SU-DHL-6 (cell line): Measurements from ENCODE around the gene CASP3.

ENCODE experiments used
- H2AFZ ChIP-seq: fragments of 200-600 bp; sonication (generic); 2 replicates; pipeline ENCODE4 v1.6.1; 2014; ENCODE audit warnings: low read depth, mild to moderate bottlenecking, moderate library complexity, mixed read lengths, antibody characterized with exemption, low read length; ENCODE audit not compliant: severe bottlenecking
- H3F3A ChIP-seq: fragments of 200-600 bp; shearing (Covaris generic); 2 replicates; pipeline ENCODE4 v1.6.0; 2016; ENCODE audit warnings: antibody characterized with exemption, mild to moderate bottlenecking; ENCODE audit not compliant: insufficient read depth
- H3K27ac ChIP-seq: fragments of 200-600 bp; sonication (generic); 2 replicates; pipeline ENCODE4 v1.5.1; 2016; ENCODE audit warnings: low read depth, mild to moderate bottlenecking, low read length, moderate library complexity, mixed read lengths
- H3K27me3 ChIP-seq: fragments of 200-600 bp; sonication (generic), shearing (Covaris generic); 2 replicates; pipeline ENCODE4 v1.6.0; 2014; ENCODE audit warnings: mild to moderate bottlenecking, low read length
- H3K36me3 ChIP-seq: fragments of 200-600 bp; sonication (generic); 2 replicates; pipeline ENCODE4 v1.6.1; 2014; ENCODE audit warnings: mild to moderate bottlenecking, low read length, mixed read lengths
- H3K4me2 ChIP-seq: fragments of 300-600, 200-600 bp; shearing (Covaris generic), sonication (generic); 2 replicates; pipeline ENCODE4 v1.6.0; 2014; ENCODE audit warnings: low read length, low read depth, mild to moderate bottlenecking; ENCODE audit not compliant: poor library complexity, severe bottlenecking
- H3K4me3 ChIP-seq: fragments of 200-600 bp; sonication (generic); 2 replicates; pipeline ENCODE4 v1.5.1; 2014; ENCODE audit warnings: antibody characterized with exemption, low read length, mild to moderate bottlenecking, mixed read lengths; ENCODE audit not compliant: insufficient read depth, poor library complexity, severe bottlenecking
- H3K79me2 ChIP-seq: fragments of 200-600 bp; sonication (generic); 2 replicates; pipeline ENCODE4 v1.6.1; 2014; ENCODE audit warnings: mild to moderate bottlenecking, low read length, moderate library complexity; ENCODE audit not compliant: insufficient read depth
- H3K9ac ChIP-seq: fragments of 200-600 bp; sonication (generic); 2 replicates; pipeline ENCODE4 v1.7.0; 2014; ENCODE audit warnings: mild to moderate bottlenecking, low read length
- H3K9me2 ChIP-seq: fragments of 200-600 bp; sonication (generic); replicated peaks from 2 replicates; pipeline ENCODE4 v1.6.1; 2014; ENCODE audit warnings: low read length; ENCODE audit not compliant: insufficient read depth
- H3K9me3 ChIP-seq: fragments of 200-600 bp; sonication (generic); 2 replicates; pipeline ENCODE4 v1.6.1; 2014; ENCODE audit warnings: low read length, mixed read lengths; ENCODE audit not compliant: insufficient read depth
- H4K20me1 ChIP-seq: fragments of 200-600 bp; sonication (generic); 2 replicates; pipeline ENCODE4 v1.6.1; 2014; ENCODE audit warnings: low read depth, mild to moderate bottlenecking, antibody characterized with exemption, low read length, moderate library complexity, mixed read lengths
- CTCF ChIP-seq: fragments of 200-600 bp; sonication (generic); IDR thresholded peaks from one replicate; pipeline ENCODE4 v1.5.1; 2017; ENCODE audit warnings: antibody characterized with exemption, mild to moderate bottlenecking, low read length, moderate library complexity; ENCODE audit not compliant: insufficient read depth, poor library complexity, severe bottlenecking
- EZH2phosphoT487 ChIP-seq: fragments of 200-600 bp; sonication (generic), shearing (Covaris generic); conservative IDR thresholded peaks from 2 replicates; pipeline ENCODE4 v1.6.1; 2018; ENCODE audit warnings: mild to moderate bottlenecking, antibody characterized with exemption, low read length, moderate library complexity, mixed read lengths

CASP3 gene

DNA sequence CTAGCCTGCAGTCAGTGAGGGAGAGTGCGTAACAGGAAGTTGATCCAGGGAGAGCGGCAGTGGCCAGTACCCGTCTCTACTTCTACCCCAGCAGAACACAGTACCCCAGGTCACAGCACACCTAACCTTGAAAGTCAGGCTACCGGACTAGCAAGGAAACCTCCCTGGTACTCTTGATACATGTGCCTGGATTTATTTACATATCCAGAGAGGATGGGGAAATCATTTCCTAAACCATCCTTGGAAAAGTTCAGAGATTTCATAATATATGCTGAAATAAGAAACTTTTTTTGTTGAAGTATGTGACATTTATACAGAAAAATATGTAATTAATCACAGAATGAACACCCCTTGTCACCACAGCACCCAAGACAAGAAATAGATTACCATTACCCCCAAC, 24.8 kb upstream of the CASP3 start:
- Histone ChIP-seq H3F3A (no peaks in the 10 kb centered on the region), H3K79me2 (no peaks in the 10 kb centered on the region), H3K27ac (no peak overlapping the region), H3K9ac (no peak overlapping the region), H3K4me3 (no peak overlapping the region), H3K9me3 (no peaks in the 10 kb centered on the region), H3K9me2 (no peaks in the 10 kb centered on the region), H3K27me3 (no peaks in the 10 kb centered on the region), H2AFZ (no peak overlapping the region), H3K36me3 (no peaks in the 10 kb centered on the region; the same call in 1 of the 2 replicates), H4K20me1 (no peaks in the 10 kb centered on the region), H3K4me2 (no peak overlapping the region)
- TF ChIP-seq EZH2phosphoT487: no peak
- TF ChIP-seq CTCF: no peak

- Histone ChIP-seq H3K79me2 (no peaks in the 10 kb centered on the region), H2AFZ (no peak overlapping the region), H3K27ac (no peak overlapping the region), H3K9me2 (no peaks in the 10 kb centered on the region), H3F3A (no peaks in the 10 kb centered on the region), H3K27me3 (no peaks in the 10 kb centered on the region), H3K9me3 (no peaks in the 10 kb centered on the region), H3K4me3 (no peak overlapping the region), H3K4me2 (no peak overlapping the region), H4K20me1 (no peaks in the 10 kb centered on the region), H3K9ac (no peak overlapping the region), H3K36me3 (no peaks in the 10 kb centered on the region)
- TF ChIP-seq EZH2phosphoT487 (no peak), CTCF (no peak)
Observed at GRCh38 chr4:184672741-184673140, 23.5 kb upstream of the CASP3 start.

- Histone ChIP-seq H3F3A (no peaks in the 10 kb centered on the region), H3K27ac (no peak overlapping the region), H3K36me3 (no peaks in the 10 kb centered on the region), H3K4me2 (no peak overlapping the region), H3K27me3 (no peaks in the 10 kb centered on the region), H3K4me3 (no peak overlapping the region), H3K79me2 (no peaks in the 10 kb centered on the region), H3K9ac (no peak overlapping the region), H2AFZ (no peak overlapping the region), H3K9me2 (no peaks in the 10 kb centered on the region), H3K9me3 (no peaks in the 10 kb centered on the region), H4K20me1 (no peaks in the 10 kb centered on the region)
- TF ChIP-seq CTCF (no peak), EZH2phosphoT487 (no peak)
Observed at GRCh38 chr4:184671101-184671500, 21.9 kb upstream of the CASP3 start.
